ENCODE measurements around the gene HOXD9. TPM values are rescaled to one million over a fixed set of nuclear protein-coding genes. Genes with fewer than 3 reads are reported as not detected.
A peak's percentile ranks its signal among the peaks of the same experiment; 100 is the strongest.

The HOXD9 gene
- total RNA-seq, 1 experiment from 2014 or later, result not detected

DNA sequence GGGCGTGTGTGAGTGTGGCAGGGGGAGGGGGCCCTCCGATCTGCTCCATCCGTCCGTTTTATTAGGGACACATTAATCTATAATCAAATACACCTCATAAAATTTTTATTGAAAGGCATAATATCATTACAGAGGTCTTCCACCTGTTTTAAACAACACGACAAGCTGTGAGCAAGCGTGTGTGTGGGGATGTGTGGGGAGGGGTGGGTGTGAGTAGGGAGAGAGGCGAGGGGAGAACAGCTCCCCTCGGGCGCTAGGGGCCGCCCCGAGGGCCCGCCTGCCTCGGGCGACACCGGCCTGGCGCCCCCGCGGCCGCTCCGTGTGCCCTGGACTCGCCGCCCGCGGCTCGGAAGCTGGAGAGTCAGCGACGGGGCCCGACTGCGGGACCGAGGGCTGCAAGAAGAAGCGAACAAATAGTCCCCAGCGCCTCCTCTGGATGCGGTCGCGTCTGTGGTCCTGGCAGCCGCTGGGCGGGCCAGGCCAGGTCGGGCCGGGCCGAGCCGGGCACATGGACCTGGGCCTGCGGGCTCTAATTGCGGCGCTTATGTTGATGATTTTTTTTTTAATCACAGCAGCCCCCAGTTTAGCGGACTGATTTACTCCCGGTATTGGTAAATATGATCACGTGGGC is 352 bp upstream of the HOXD9 start:
- H3K79me1 ChIP-seq (ENCODE audit: insufficient read depth, low read depth, low read length, poor library complexity, severe bottlenecking), result no peaks in the 10 kb centered on the region
- no peak overlapping the region for H4K5ac ChIP-seq (ENCODE audit: insufficient read length, low read depth, low read length)
- H3K23ac ChIP-seq (ENCODE audit: insufficient read length, low read depth, low read length), result no peak overlapping the region
- no peak overlapping the region for H2AFZ ChIP-seq (ENCODE audit: low read length)
- no peaks in the 10 kb centered on the region for H3K79me2 ChIP-seq (ENCODE audit: insufficient read depth, low read length)
- H3K14ac ChIP-seq (ENCODE audit: insufficient read depth, low read length), result no peak overlapping the region
- H3K9me3 Mint-ChIP-seq, result peaks cover 2 to 14% of the 10 kb centered on the region in 2 experiments
- peaks cover 2% of the 10 kb centered on the region for H3K23me2 ChIP-seq (ENCODE audit: insufficient read length, low read depth, low read length, poor library complexity, severe bottlenecking)
- H3K27ac ChIP-seq (ENCODE audit: insufficient read length, low read depth, low read length), result no peak overlapping the region
- H3K18ac ChIP-seq (ENCODE audit: insufficient read length, low read depth, low read length), result no peak overlapping the region
- H4K8ac ChIP-seq (replicated peaks; ENCODE audit: insufficient read length, low read depth, low read length), result no peak overlapping the region
- no peaks in the 10 kb centered on the region for H3K4me1 ChIP-seq (ENCODE audit: insufficient read depth, low read length)
- H3K9ac ChIP-seq (ENCODE audit: extremely low read depth, insufficient read length, low read length), result no peak overlapping the region
- TF ChIP-seq, protein P1, sequence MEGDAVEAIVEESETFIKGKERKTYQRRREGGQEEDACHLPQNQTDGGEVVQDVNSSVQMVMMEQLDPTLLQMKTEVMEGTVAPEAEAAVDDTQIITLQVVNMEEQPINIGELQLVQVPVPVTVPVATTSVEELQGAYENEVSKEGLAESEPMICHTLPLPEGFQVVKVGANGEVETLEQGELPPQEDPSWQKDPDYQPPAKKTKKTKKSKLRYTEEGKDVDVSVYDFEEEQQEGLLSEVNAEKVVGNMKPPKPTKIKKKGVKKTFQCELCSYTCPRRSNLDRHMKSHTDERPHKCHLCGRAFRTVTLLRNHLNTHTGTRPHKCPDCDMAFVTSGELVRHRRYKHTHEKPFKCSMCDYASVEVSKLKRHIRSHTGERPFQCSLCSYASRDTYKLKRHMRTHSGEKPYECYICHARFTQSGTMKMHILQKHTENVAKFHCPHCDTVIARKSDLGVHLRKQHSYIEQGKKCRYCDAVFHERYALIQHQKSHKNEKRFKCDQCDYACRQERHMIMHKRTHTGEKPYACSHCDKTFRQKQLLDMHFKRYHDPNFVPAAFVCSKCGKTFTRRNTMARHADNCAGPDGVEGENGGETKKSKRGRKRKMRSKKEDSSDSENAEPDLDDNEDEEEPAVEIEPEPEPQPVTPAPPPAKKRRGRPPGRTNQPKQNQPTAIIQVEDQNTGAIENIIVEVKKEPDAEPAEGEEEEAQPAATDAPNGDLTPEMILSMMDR (conservative IDR thresholded peaks at IDR 0.05), result no peak
- no peak overlapping the region for H2BK120ac ChIP-seq (ENCODE audit: low read depth, low read length, poor library complexity, severe bottlenecking)
- DNase-seq, result no peak
- H3K27me3 ChIP-seq (ENCODE audit: insufficient read depth, low read length), result peaks cover 95% of the 10 kb centered on the region
- peak overlapping the region; percentile 45 to 77 for H3K4me3 Mint-ChIP-seq
- no peak overlapping the region for H3K4me2 ChIP-seq (ENCODE audit: insufficient read depth, insufficient read length, low read length)
- no peak overlapping the region for H2BK12ac ChIP-seq (ENCODE audit: insufficient read length, low read depth, low read length)
- H3T11ph ChIP-seq (ENCODE audit: low read length), result no peak overlapping the region
- no peak overlapping the region for H4K91ac ChIP-seq (ENCODE audit: insufficient read length, low read depth, low read length)
- no peak overlapping the region for H3K27ac Mint-ChIP-seq
- H4K20me1 ChIP-seq (ENCODE audit: control insufficient read depth, insufficient read depth, insufficient read length), result peaks cover 4% of the 10 kb centered on the region
- H3K4ac ChIP-seq (ENCODE audit: low read depth, low read length), result no peak overlapping the region
- peaks cover 0 to 8% of the 10 kb centered on the region in 2 experiments; a peak in 2 of 4 replicates for H3K4me1 Mint-ChIP-seq
- no peaks in the 10 kb centered on the region for H3K9me3 ChIP-seq (ENCODE audit: control insufficient read depth, low read depth, low read length)
- H2BK20ac ChIP-seq (ENCODE audit: low read depth, low read length, poor library complexity, severe bottlenecking), result no peak overlapping the region
- no peak overlapping the region for H2BK15ac ChIP-seq (ENCODE audit: low read depth, low read length)
- H2BK5ac ChIP-seq (ENCODE audit: insufficient read length, low read length), result no peak overlapping the region
- no peak overlapping the region for H2AK5ac ChIP-seq (ENCODE audit: insufficient read length, low read length)
- H3K36me3 Mint-ChIP-seq (ENCODE audit: insufficient read depth in 1 of 3, low read depth in 3 of 3), result no peaks in the 10 kb centered on the region; a peak in 1 of 7 replicates
- WGBS (ENCODE audit: extremely low coverage, insufficient read length, low lambda C conversion rate), result no CpG with 5 or more reads among the region's 47 CpGs
- H3K56ac ChIP-seq (ENCODE audit: insufficient read length, low read depth, low read length), result no peak overlapping the region
- H3K27me3 Mint-ChIP-seq (ENCODE audit: low read depth), result peaks cover 99% of the 10 kb centered on the region

Data from H9 (cell line).